A673 (cell line): ENCODE data around the gene SLC7A8. TPM values are rescaled to one million over a fixed set of nuclear protein-coding genes. Genes with fewer than 3 reads are reported as not detected.

ENCODE experiments used
- BruUV-seq: library from RNA; stranded (reverse); fragments of 400-500 nt; replicated peaks from 2 replicates; lab custom pipeline; 2021; lab: Mats Ljungman, UMichigan
- CTCF ChIA-PET: fragments of 300-600 bp; sonication (Branson Sonifier 250); formaldehyde crosslinking; loops from one replicate; lab custom pipeline; 2022; ENCODE audit warnings: antibody characterized with exemption; lab: Charles Lee
- POLR2A ChIA-PET: fragments of 300-600 bp; sonication (Branson Sonifier 250); formaldehyde crosslinking; loops from one replicate; lab custom pipeline; 2022; ENCODE audit warnings: antibody characterized with exemption; ENCODE audit not compliant: low non-redundant PET; lab: Charles Lee
- DNase-seq: peaks from one replicate; pipeline ENCODE4 v3.0.0-alpha.2; 2015; ENCODE audit warnings: low spot score
- H3K27ac ChIP-seq: fragments of 200-600 bp; sonication (generic); 2 replicates; pipeline ENCODE4 v1.5.1; 2016; ENCODE audit warnings: mixed run types, low read depth, mild to moderate bottlenecking, mixed read lengths, antibody characterized with exemption, low read length; ENCODE audit not compliant: poor library complexity, severe bottlenecking
- H3K27me3 ChIP-seq: fragments of 200-600 bp; sonication (generic); replicated peaks from 2 replicates; pipeline ENCODE4 v1.6.1; 2017; ENCODE audit warnings: mixed run types, low read depth, mild to moderate bottlenecking, mixed read lengths, antibody characterized with exemption, low read length; ENCODE audit not compliant: insufficient read depth, poor library complexity
- H3K36me3 ChIP-seq: fragments of 200-600 bp; sonication (generic); 2 replicates; pipeline ENCODE4 v1.6.1; 2016; ENCODE audit warnings: mixed run types, mild to moderate bottlenecking, mixed read lengths, antibody characterized with exemption, low read length; ENCODE audit not compliant: insufficient read depth, poor library complexity, severe bottlenecking
- H3K4me1 ChIP-seq: fragments of 200-600 bp; sonication (generic); 2 replicates; pipeline ENCODE4 v1.6.1; 2017; ENCODE audit warnings: mixed run types, mild to moderate bottlenecking, mixed read lengths, antibody characterized with exemption, low read length; ENCODE audit not compliant: insufficient read depth, poor library complexity, severe bottlenecking
- H3K4me3 ChIP-seq: fragments of 200-600 bp; sonication (generic); 2 replicates; pipeline ENCODE4 v1.5.1; 2016; ENCODE audit warnings: low read depth, mixed run types, mild to moderate bottlenecking, mixed read lengths, low read length; ENCODE audit not compliant: poor library complexity, severe bottlenecking
- H3K9me3 ChIP-seq: fragments of 200-600 bp; sonication (generic); 2 replicates; pipeline ENCODE4 v1.6.1; 2016; ENCODE audit warnings: mixed run types, low read depth, mild to moderate bottlenecking, mixed read lengths, antibody characterized with exemption, low read length; ENCODE audit not compliant: poor library complexity, severe bottlenecking
- EZH2 ChIP-seq: fragments of 200-600 bp; sonication (generic); IDR thresholded peaks from 2 replicates; pipeline ENCODE4 v1.6.1; 2017; ENCODE audit warnings: borderline replicate concordance, low read depth, mild to moderate bottlenecking, mixed read lengths, antibody characterized with exemption, low read length; ENCODE audit not compliant: poor library complexity, severe bottlenecking
- intact Hi-C: fragments of 100-400 bp; cut with micrococcal nuclease; formaldehyde crosslinking; loops from one replicate; pipeline ENCODE4 v1.10.0; 2022; ENCODE audit not compliant: unreplicated experiment
- total RNA-seq: library from RNA; stranded (reverse); gene quantifications from 2 replicates; pipeline ENCODE4 v1.2.3, GENCODE V29; 2021
- TF ChIP-seq, protein P1 (sequence below): fragments of 300-800, 200-600 bp; sonication (generic); conservative IDR thresholded peaks from 2 replicates; pipeline ENCODE4 v1.5.1; 2017; ENCODE audit warnings: low read depth, mild to moderate bottlenecking, antibody characterized with exemption, low read length, moderate library complexity, mixed read lengths

Gene SLC7A8
- total RNA-seq, 1 experiment from 2014 or later: 18.3 TPM

- no peaks in the 10 kb centered on the region for H3K27me3 ChIP-seq
- H3K4me1 ChIP-seq: peaks cover 12% of the 10 kb centered on the region
- no peak overlapping the region for H3K4me3 ChIP-seq
- ChIA-PET CTCF (no interaction called here), POLR2A (no interaction called here)
- intact Hi-C loops: no loop called here
- no peaks in the 10 kb centered on the region for H3K36me3 ChIP-seq
- H3K27ac ChIP-seq: no peak overlapping the region
- BruUV-seq: no TSS peak
- no peak for TF ChIP-seq EZH2
- TF ChIP-seq, protein P1, sequence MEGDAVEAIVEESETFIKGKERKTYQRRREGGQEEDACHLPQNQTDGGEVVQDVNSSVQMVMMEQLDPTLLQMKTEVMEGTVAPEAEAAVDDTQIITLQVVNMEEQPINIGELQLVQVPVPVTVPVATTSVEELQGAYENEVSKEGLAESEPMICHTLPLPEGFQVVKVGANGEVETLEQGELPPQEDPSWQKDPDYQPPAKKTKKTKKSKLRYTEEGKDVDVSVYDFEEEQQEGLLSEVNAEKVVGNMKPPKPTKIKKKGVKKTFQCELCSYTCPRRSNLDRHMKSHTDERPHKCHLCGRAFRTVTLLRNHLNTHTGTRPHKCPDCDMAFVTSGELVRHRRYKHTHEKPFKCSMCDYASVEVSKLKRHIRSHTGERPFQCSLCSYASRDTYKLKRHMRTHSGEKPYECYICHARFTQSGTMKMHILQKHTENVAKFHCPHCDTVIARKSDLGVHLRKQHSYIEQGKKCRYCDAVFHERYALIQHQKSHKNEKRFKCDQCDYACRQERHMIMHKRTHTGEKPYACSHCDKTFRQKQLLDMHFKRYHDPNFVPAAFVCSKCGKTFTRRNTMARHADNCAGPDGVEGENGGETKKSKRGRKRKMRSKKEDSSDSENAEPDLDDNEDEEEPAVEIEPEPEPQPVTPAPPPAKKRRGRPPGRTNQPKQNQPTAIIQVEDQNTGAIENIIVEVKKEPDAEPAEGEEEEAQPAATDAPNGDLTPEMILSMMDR: no peak
- DNase-seq: no peak
- no peaks in the 10 kb centered on the region for H3K9me3 ChIP-seq
Measured at GRCh38 chr14:23164949-23165348, 18.5 kb downstream of the SLC7A8 start.

DNA sequence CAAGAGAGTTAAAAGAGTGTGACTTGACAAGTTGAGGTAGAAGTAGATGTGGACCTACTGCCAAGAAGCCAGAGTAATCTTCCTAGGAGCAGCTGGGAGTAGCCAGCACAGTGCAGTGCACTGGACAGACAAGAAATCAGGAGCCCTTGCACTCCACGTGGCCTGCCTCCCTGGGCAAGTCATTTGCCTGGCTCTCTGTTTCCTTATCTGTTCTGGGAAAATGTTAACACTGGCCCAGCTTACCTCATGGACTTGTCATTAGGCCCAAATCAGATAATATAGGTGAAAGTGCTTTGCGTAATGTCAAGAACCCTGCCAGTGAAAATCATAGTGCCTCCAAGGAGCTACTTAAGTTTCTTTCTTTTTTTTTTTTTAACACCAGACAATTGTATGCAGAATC, 19.2 kb downstream of the SLC7A8 start:
- Histone ChIP-seq H3K36me3 (no peaks in the 10 kb centered on the region), H3K27me3 (no peaks in the 10 kb centered on the region), H3K4me1 (peaks cover 19% of the 10 kb centered on the region), H3K9me3 (no peaks in the 10 kb centered on the region), H3K27ac (no peak overlapping the region), H3K4me3 (no peak overlapping the region)
- no TSS peak for BruUV-seq
- ChIA-PET POLR2A (interaction anchor here (0.7 kb wide), 1 partner anchor 13 kb away, joined by 4 read pairs; no protein-coding TSS in a partner anchor), CTCF (no interaction called here)
- TF ChIP-seq, protein P1: no peak
- TF ChIP-seq EZH2: no peak
- intact Hi-C loops: no loop called here
- no peak for DNase-seq

- no peak for DNase-seq
- peaks cover 23% of the 10 kb centered on the region for H3K4me1 ChIP-seq
- H3K27me3 ChIP-seq: no peaks in the 10 kb centered on the region
- intact Hi-C loops: no loop called here
- no peaks in the 10 kb centered on the region for H3K36me3 ChIP-seq
- no peaks in the 10 kb centered on the region for H3K9me3 ChIP-seq
- POLR2A ChIA-PET: interaction anchor here (0.7 kb wide), 1 partner anchor 14 kb away, joined by 4 read pairs; no protein-coding TSS in a partner anchor
- TF ChIP-seq, protein P1: no peak
- TF ChIP-seq EZH2: no peak
- CTCF ChIA-PET: interaction anchor here (0.6 kb wide), 1 partner anchor 468 kb away, joined by 5 read pairs; no protein-coding TSS in a partner anchor
- H3K4me3 ChIP-seq: no peak overlapping the region
- BruUV-seq: no TSS peak
- H3K27ac ChIP-seq: no peak overlapping the region
Measured at GRCh38 chr14:23163830-23164229, 19.6 kb downstream of the SLC7A8 start.
